Activated T-cell treated with anti-CD3 and anti-CD28 coated beads for 24 hours (primary cell): ENCODE measurements around the gene HAPSTR1.
A peak's percentile ranks its signal among the peaks of the same experiment; 100 is the strongest.
"Not testable (repeated sequence)": the region's sequence is repeated elsewhere in the genome, so short reads cannot be mapped to it uniquely, and the experiment has no call there.

Experiments used
- DNase-seq: peaks from one replicate; pipeline ENCODE4 v3.0.0-alpha.2; 2020; ENCODE audit warnings: low read depth

The HAPSTR1 gene

GRCh38 chr16:9072806-9073341 is 18.6 kb upstream of the HAPSTR1 start:
- DNase-seq, result peak; percentile 30

DNA sequence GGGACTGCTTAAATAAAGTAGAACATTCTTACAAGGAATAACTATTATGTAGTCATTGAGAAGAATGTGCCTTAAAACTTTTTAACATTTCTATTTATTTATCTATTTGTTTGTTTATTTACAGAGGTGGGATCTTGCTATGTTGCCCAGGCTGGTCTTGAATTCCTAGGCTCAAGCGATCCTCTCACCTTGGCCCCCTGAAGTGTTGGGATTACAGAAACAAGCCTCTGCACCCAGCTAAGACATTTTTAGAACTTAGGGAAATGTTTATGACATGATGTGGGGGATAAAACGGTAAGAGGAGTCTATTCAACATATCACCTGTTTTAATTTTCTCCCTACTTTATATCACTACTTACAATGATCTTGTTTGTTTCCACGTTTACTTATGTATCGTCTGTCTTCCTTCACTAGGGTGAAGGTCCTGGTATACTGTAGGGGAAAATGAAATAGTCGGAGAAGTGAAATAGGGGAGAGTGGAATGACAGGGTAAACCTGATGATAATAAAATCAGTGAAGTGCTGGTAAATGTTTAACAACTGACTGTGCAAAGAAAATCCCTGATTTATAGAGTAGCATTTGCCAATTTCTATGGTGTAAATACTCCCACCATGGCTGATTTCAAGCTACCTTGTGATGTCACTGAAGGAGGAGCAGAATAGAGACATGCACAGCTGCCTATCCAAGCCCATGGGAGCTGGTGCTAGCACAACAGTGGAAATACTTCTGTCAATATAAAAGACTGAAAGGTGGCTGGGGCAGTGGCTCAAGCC is 16.0 kb upstream of the HAPSTR1 start:
- no peak for DNase-seq

DNA sequence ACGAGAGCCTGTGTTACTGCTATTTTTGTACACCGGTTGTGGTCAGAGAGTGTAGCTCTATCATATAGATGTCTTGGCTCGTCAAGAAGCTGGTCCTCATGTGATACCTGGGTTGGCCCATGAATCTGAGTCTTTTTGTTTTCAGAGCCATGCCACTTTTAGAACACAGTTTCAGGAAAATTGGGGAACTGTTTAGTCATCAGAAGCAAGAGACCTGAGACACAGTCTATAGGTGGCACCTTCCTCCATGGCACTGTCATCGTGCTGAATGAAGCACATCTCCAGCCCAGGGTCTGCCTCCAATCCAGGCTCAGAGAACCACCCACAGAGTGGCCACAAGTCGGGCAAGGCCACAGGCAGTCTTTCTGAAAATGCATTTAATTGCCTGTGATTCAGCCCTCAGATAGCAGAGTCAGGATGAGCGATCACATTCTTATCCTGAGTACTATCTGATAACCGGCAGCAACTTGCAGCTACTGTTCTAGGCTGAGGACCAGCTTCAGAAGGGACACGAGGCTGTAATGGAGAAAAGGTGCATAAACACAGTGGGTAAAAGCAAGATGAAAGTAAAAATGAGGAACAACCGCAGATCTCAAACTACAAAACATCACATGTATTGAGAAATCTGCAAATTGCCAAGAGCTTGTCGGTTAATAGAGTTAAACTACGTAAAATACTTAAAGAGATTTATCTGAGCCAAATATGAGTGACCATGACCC is 14.2 kb upstream of the HAPSTR1 start:
- no peak for DNase-seq

DNA sequence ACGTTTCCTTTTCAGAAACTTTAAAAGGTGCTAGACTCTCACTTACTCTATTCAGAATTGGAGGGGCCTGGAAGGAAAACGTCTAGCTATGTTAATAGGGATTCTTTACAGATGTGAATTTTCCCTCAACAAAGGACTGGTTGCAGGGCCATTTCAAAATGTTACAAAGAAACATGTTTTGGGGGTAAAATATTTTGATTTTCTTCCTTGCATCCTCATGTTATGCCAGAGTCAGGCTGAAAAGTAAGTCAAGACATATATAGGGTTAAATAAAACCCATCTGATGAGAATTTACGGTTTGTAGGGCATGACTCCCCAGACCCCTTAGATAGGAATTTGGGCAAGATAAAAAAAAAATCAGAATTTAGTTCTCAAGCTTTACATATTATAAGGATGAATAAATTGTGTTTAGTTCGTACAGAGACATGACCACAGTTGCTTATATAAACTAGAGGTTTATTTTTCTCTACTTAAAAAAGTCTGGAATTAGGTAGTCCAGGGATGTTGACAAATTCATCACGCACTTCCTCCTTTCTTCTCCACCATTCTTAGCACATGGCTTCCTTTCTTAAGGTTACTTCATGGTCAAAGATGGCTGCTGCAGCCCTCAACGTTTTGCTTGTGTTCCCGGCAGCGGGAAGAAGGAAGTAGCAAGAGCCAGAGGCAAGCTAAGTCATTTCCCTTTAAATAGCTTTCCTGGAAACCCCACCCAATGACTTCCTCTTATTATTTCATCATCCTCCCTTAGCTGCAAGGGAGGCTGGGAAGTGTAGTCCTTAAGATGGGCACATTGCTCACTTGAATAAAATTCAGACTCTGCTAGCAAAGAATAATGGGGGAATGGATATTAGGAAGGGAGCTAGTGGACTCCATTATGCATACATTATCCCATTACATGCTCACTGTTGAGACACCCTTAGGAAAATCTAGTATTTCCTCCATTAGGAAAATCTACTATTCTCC is 12.7 kb upstream of the HAPSTR1 start:
- peak; percentile 45 for DNase-seq

GRCh38 chr16:9079430-9079812 is 12.0 kb upstream of the HAPSTR1 start:
- DNase-seq, result no peak

DNA sequence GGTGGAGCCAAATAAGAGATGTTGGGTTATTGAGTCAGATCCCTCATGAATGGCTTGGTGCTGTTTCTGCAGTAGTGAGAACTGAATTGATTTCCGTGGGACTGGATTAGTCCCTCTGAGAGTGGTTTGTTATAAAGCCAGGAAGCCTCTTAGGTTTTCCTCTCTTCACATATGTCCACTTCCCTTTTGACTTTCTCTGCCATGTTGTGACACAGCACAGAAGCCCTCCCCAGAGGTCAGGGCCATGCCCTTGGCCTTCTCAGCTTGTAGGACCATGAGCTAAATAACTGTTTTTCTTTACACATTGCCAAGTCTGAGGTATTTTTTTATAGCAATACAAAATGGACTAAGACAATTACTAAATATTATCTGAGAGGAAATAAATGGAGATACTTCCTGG is 10.3 kb upstream of the HAPSTR1 start:
- no peak for DNase-seq

DNA sequence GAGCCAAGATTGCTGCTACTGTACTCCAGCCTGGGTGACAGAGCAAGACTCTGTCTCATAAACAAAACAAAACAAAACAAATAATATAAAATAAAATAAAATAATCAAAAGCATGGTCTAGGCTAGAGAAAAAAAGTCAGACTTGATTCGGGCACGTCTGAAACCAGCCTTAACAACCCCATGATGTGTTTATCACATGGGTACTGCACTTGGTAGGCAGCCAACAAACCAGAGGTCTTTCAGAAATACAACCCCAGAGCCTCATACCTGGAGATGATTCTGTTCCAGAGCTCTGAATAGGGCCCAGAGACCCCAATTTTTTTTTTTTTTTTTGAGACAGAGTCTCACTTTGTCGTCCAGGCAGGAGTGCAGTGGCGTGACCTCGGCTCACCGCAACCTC is 9.6 kb upstream of the HAPSTR1 start:
- DNase-seq, result no peak

GRCh38 chr16:9082422-9082821 is 9.0 kb upstream of the HAPSTR1 start:
- DNase-seq, result no peak

DNA sequence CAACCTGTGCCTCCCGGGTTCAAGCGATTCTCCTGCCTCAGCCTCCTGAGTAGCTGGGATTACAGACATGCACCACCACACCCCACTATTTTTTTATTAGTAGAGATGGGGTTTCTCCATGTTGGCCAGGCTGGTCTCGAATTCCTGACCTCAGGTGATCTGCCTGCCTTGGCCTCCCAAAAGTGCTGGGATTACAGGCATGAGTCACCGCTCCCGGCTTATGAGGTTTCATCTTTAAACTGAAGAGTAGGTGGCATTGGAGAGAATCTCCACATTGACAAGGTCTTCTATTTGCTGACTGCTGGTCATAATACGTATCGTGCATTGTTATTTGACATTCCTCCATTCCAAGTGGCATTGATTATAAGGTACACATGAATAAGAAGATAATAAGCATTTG is 3.7 kb upstream of the HAPSTR1 start:
- DNase-seq, result not testable (repeated sequence)

- no peak for DNase-seq
Measured at GRCh38 chr16:9088848-9089247, 2.6 kb upstream of the HAPSTR1 start.

DNA sequence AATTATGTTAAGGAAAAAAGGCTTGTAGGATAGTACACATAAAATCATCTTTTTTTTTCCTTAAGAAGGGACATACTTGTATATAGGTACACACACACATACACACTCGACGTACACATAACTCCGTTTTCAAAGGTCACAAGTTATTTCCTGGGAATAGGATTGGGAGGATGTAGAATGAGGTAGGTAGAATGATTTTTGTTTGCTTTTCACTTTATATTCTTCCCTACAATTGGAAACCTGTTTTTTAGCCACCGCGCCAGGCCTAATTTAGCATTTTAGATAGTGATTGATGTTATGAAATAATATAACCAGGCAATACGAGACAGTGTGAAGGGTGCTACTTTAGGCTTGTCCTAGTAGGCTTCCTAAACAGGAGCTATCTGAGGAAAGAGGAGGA is 1.8 kb upstream of the HAPSTR1 start:
- no peak for DNase-seq

DNA sequence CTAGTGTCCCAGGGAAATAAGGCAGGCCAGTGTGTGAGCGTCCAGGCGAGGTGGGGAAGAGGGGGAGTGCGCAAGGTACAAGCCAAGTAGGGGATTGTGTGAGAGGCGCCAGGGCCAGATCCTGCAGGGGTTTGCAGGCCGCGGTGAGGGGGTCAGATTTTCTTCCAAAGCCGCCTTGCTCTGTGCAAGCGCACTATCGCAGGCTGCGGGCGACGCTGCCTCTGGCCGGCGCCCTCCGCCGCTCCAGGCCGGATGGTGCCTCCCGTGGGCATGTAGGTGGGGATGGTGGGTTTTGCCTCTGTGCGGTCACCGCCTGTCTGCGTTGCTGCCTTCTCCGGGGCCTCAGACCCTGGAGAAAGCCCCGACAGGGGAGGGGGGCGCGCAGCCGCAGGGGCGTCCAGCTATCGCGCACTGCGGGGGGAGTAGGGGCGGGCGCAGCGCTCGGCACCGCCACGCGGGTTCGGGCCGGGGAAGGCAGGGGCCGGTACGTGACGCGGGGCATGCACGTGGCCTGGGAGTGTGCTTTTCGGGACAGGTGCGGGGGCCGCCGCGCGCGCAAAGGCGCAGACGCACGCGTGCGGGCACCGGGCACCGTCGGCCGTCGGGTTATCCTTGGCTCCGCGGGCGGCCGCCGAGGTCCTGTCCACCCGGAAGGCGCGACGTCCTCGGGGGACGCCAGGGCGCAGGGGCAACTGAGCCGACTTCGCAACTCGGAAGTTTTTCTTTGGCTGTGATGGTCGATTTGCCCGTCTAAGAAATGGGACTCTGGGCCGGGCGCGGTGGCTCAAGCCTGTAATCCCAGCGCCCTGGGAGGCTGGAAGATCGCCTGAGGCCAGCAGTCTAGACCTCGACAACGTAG is 1.1 kb upstream of the HAPSTR1 start:
- DNase-seq, result peak; percentile 32

GRCh38 chr16:9091867-9092281 is 430 bp downstream of the HAPSTR1 start:
- peak; percentile 24 for DNase-seq

DNA sequence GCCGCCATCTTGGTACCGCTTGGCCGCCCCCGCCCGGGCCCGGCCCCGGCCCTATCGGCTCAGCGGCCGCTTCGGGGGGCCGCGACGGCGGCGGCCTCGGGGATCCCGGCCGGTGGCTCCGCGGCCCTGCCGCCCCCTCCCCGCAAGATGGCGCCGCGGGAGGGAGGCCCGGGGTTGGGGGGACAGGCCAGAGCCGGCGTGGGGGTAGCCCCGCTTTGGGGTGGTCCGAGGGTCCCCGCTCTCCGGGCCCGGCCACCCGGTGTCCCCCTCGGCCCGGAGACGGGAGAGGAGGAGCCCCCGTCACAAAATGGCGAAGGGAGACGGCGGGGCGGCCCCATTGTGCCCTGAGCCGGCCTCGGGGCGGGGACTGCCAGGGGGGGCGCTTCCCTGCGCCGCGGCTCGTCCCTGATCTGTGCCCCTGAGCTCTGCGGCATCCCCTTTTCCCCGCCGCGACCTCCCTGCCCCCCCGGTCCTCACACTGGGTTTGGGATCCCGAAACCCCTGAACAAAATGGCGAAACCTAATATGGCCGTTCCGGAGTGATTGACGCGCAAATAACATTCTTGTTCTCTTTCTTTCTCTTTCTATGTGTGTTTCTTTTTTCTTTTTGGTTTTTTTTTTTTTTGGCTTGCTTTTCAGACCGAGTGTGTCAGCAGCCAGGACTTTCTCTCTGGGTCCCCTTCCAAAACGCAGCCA is 986 bp downstream of the HAPSTR1 start:
- peak; percentile 39 for DNase-seq

DNA sequence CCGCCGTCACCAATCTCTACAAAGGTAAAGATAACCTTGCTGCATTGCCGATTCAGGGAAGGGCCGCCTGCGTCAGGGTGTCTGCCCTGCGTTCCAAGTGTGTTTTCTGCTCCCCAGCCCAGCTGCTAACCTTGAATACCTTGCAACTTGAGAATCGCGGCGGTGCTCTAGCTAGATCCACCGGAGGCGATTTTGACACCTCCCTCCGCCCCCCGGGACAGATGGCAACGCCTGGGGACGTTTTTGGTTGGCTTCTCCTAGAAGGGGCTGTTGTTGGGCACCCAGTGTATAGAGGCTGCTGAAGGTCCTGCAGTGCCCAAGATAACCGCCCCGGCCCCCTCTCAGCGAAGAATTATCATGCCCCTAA is 1.5 kb downstream of the HAPSTR1 start:
- DNase-seq, result no peak

- DNase-seq, result no peak
Measured at GRCh38 chr16:9094011-9094846, 2.8 kb downstream of the HAPSTR1 start.

DNA sequence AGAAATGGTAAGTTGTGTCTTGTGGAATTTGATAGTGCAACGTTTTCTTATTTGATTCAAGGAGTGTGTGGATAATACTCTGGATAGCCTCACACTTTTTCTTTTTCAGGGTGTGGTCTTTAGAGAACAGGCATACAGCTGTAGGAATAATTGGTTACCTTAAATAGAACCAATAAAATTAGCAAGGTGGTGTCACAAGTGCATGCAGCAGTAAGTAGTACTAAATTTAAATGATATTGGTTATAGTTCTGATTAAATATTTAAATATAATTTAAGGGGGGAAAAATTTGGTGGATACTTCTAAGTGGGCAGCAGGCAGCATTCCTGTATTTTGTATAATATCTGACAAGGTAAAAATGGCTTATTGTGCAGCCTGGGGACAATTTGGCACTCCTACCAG is 3.7 kb downstream of the HAPSTR1 start:
- no peak for DNase-seq

GRCh38 chr16:9095656-9096397 is 4.4 kb downstream of the HAPSTR1 start:
- no peak for DNase-seq

GRCh38 chr16:9096416-9096952 is 5.0 kb downstream of the HAPSTR1 start:
- DNase-seq, result no peak
